ENCODE data around the gene MAPRE2. TPM values are rescaled to one million over a fixed set of nuclear protein-coding genes. Genes with fewer than 3 reads are reported as not detected.

Gene MAPRE2
- total and polyA plus RNA-seq, 4 donors = 12.5 to 57.8 (median 19.8) TPM

- Histone ChIP-seq H3K9ac (ENCODE audit: insufficient read depth in 1 of 2, low read length in 2 of 2) (no peak overlapping the region), H3K36me3 (ENCODE audit: control insufficient read depth in 4 of 4, insufficient read depth in 4 of 4, low read length in 4 of 4) (no peaks in the 10 kb centered on the region), H3K9me3 (ENCODE audit: control insufficient read depth in 4 of 4, insufficient read depth in 3 of 4, low read length in 3 of 4) (no peaks in the 10 kb centered on the region), H3K4me1 (ENCODE audit: control insufficient read depth in 5 of 5, insufficient read depth in 5 of 5, low read length in 5 of 5) (peaks cover 10 to 29% (median 17%) of the 10 kb centered on the region in 5 donors), H3K27ac (ENCODE audit: low read depth in 1 of 2, low read length in 1 of 2) (peak overlapping the region; percentile 59 to 83), H3K27me3 (ENCODE audit: control insufficient read depth in 3 of 3, insufficient read depth in 3 of 3, low read length in 2 of 3) (no peaks in the 10 kb centered on the region), H3K4me3 (no peak overlapping the region)
- no peak for TF ChIP-seq CTCF (IDR thresholded peaks at IDR 0.05; ENCODE audit: control extremely low read depth, extremely low read depth)
- DNase-seq (no peak), ATAC-seq (ENCODE audit: insufficient read depth, low FRiP score) (no peak)
- 73 to 84% methylated on average over 2 of the region's 2 CpGs for WGBS, 2 donors
Measured at GRCh38 chr18:35051641-35052377, 10.6 kb downstream of the MAPRE2 start.

GRCh38 chr18:35054401-35054800, 13.2 kb downstream of the MAPRE2 start:
- Histone ChIP-seq H3K9ac (ENCODE audit: insufficient read depth in 1 of 2, low read length in 2 of 2) (no peak overlapping the region), H3K27me3 (ENCODE audit: control insufficient read depth in 3 of 3, insufficient read depth in 3 of 3, low read length in 2 of 3) (no peaks in the 10 kb centered on the region), H3K4me1 (ENCODE audit: control insufficient read depth in 5 of 5, insufficient read depth in 5 of 5, low read length in 5 of 5) (peaks cover 7 to 27% (median 16%) of the 10 kb centered on the region in 5 donors), H3K27ac (ENCODE audit: low read depth in 1 of 2, low read length in 1 of 2) (no peak overlapping the region), H3K9me3 (ENCODE audit: control insufficient read depth in 4 of 4, insufficient read depth in 3 of 4, low read length in 3 of 4) (no peaks in the 10 kb centered on the region), H3K36me3 (ENCODE audit: control insufficient read depth in 4 of 4, insufficient read depth in 4 of 4, low read length in 4 of 4) (no peaks in the 10 kb centered on the region), H3K4me3 (no peak overlapping the region)
- ATAC-seq (ENCODE audit: insufficient read depth, low FRiP score) (no peak), DNase-seq (no peak)
- 79 to 88% methylated on average over 9 of the region's 9 CpGs for WGBS, 2 donors
- TF ChIP-seq CTCF (IDR thresholded peaks at IDR 0.05; ENCODE audit: control extremely low read depth, extremely low read depth) = no peak

GRCh38 chr18:35055105-35055504, 13.9 kb downstream of the MAPRE2 start:
- H3K9me3 ChIP-seq (ENCODE audit: control insufficient read depth in 4 of 4, insufficient read depth in 3 of 4, low read length in 3 of 4) = no peaks in the 10 kb centered on the region
- no peaks in the 10 kb centered on the region for H3K36me3 ChIP-seq (ENCODE audit: control insufficient read depth in 4 of 4, insufficient read depth in 4 of 4, low read length in 4 of 4)
- H3K27ac ChIP-seq (ENCODE audit: low read depth in 1 of 2, low read length in 1 of 2) = peak overlapping the region in 1 of 2 donors; percentile 22
- WGBS, 2 donors = 96% methylated on average over 7 of the region's 7 CpGs
- peaks cover 9 to 30% (median 14%) of the 10 kb centered on the region in 5 donors for H3K4me1 ChIP-seq (ENCODE audit: control insufficient read depth in 5 of 5, insufficient read depth in 5 of 5, low read length in 5 of 5)
- no peak for ATAC-seq (ENCODE audit: insufficient read depth, low FRiP score)
- TF ChIP-seq CTCF (IDR thresholded peaks at IDR 0.05; ENCODE audit: control extremely low read depth, extremely low read depth) = no peak
- H3K27me3 ChIP-seq (ENCODE audit: control insufficient read depth in 3 of 3, insufficient read depth in 3 of 3, low read length in 2 of 3) = no peaks in the 10 kb centered on the region
- H3K4me3 ChIP-seq = no peak overlapping the region
- DNase-seq = no peak
- no peak overlapping the region for H3K9ac ChIP-seq (ENCODE audit: insufficient read depth in 1 of 2, low read length in 2 of 2)
